PC-3 (cell line): ENCODE data around the gene S100A4. TPM values are rescaled to one million over a fixed set of nuclear protein-coding genes. Genes with fewer than 3 reads are reported as not detected.
A peak's percentile ranks its signal among the peaks of the same experiment; 100 is the strongest.

Source experiments
- ATAC-seq: fragments of 200-7000 bp; cut with Tn5 transposase; 2 replicates; pipeline ENCODE4 v1.9.1; 2020; ENCODE audit warnings: mild to moderate bottlenecking, moderate library complexity
- BruUV-seq: library from RNA; stranded (reverse); fragments of 400-500 nt; replicated peaks from 2 replicates; lab custom pipeline; 2021; lab: Mats Ljungman, UMichigan
- CTCF ChIA-PET: fragments of 300-600 bp; sonication (Branson Sonifier 250); formaldehyde crosslinking; loops from one replicate; lab custom pipeline; 2022; ENCODE audit warnings: antibody characterized with exemption; lab: Charles Lee
- POLR2A ChIA-PET: fragments of 300-600 bp; sonication (Branson Sonifier 250); formaldehyde crosslinking; loops from one replicate; lab custom pipeline; 2022; ENCODE audit warnings: antibody characterized with exemption; ENCODE audit not compliant: unreplicated experiment; lab: Charles Lee
- DNase-seq: peaks from one replicate; pipeline ENCODE4 v3.0.0-alpha.2; 2015
- H2AFZ ChIP-seq: fragments of 300-600 bp; sonication (generic); 2 replicates; pipeline ENCODE4 v1.6.0; 2016; ENCODE audit warnings: antibody characterized with exemption, low read length
- H3F3A ChIP-seq: fragments of 300-600 bp; sonication (generic); one replicate; pipeline ENCODE4 v1.6.0; 2017; ENCODE audit warnings: antibody characterized with exemption, low read length, control low read depth, mild to moderate bottlenecking; ENCODE audit not compliant: unreplicated experiment
- H3K27ac ChIP-seq: fragments of 300-600 bp; sonication (generic); 2 replicates; pipeline ENCODE4 v1.5.1; 2016; ENCODE audit warnings: mild to moderate bottlenecking, low read length
- H3K27me3 ChIP-seq: fragments of 300-600 bp; sonication (generic); 2 replicates; pipeline ENCODE4 v1.6.1; 2016; ENCODE audit warnings: low read length, mixed read lengths
- H3K36me3 ChIP-seq: fragments of 300-600 bp; sonication (generic); 2 replicates; pipeline ENCODE4 v1.6.1; 2016; ENCODE audit warnings: low read depth, mixed run types, low read length, mixed read lengths
- H3K4me1 ChIP-seq: fragments of 300-600 bp; sonication (generic); 2 replicates; pipeline ENCODE4 v1.5.1; 2016; ENCODE audit warnings: low read length; ENCODE audit not compliant: insufficient read depth
- H3K4me2 ChIP-seq: fragments of 300-600 bp; sonication (generic); 2 replicates; pipeline ENCODE4 v1.6.0; 2016; ENCODE audit warnings: low read length
- H3K4me3 ChIP-seq: fragments of 300-600 bp; sonication (generic); 2 replicates; pipeline ENCODE4 v1.5.1; 2016; ENCODE audit warnings: mild to moderate bottlenecking, low read length, mixed read lengths
- H3K79me2 ChIP-seq: fragments of 300-600 bp; sonication (generic); 2 replicates; pipeline ENCODE4 v1.6.1; 2017; ENCODE audit warnings: low read length, mixed read lengths
- H3K9ac ChIP-seq: fragments of 300-600 bp; sonication (generic); 2 replicates; pipeline ENCODE4 v1.6.0; 2016; ENCODE audit warnings: mild to moderate bottlenecking, low read length
- H3K9me2 ChIP-seq: fragments of 300-600 bp; sonication (generic); replicated peaks from 2 replicates; pipeline ENCODE4 v1.6.1; 2016; ENCODE audit warnings: mixed run types, low read length, mixed read lengths
- H3K9me3 ChIP-seq: fragments of 300-600 bp; sonication (generic); 2 replicates; pipeline ENCODE4 v1.6.1; 2016; ENCODE audit warnings: low read length, mixed read lengths
- H4K20me1 ChIP-seq: fragments of 300-600 bp; sonication (generic); 2 replicates; pipeline ENCODE4 v1.6.1; 2016; ENCODE audit warnings: low read length, mixed read lengths
- CTCF ChIP-seq: fragments of 300-600 bp; sonication (generic); conservative IDR thresholded peaks from 2 replicates; pipeline ENCODE4 v1.5.1; 2017; ENCODE audit warnings: antibody characterized with exemption, low read depth, mild to moderate bottlenecking, low read length
- EZH2 ChIP-seq: fragments of 300-600 bp; sonication (generic); IDR thresholded peaks from one replicate; pipeline ENCODE4 v1.6.1; 2017; ENCODE audit warnings: antibody characterized with exemption, mild to moderate bottlenecking, low read length; ENCODE audit not compliant: unreplicated experiment
- EZH2phosphoT487 ChIP-seq: fragments of 300-600 bp; sonication (generic); IDR thresholded peaks from 2 replicates; pipeline ENCODE4 v1.6.1; 2018; ENCODE audit warnings: mild to moderate bottlenecking, antibody characterized with exemption, low read length, borderline replicate concordance
- intact Hi-C: fragments of 100-400 bp; cut with micrococcal nuclease; formaldehyde crosslinking; loops from 2 replicates; pipeline ENCODE4 v1.9.0; 2023
- total RNA-seq: library from RNA; depleted of rRNA; stranded (reverse); fragments of >200 nt; gene quantifications from 2 replicates; pipeline ENCODE4 v1.2.3, GENCODE V29; 2014

The S100A4 gene
- total RNA-seq, 1 experiment from 2014 or later = 55.8 TPM

- ATAC-seq = no peak
- ChIA-PET POLR2A (interaction anchor here (0.6 to 1.4 kb wide), 8 partner anchors 9 to 300 kb away, joined by 3 to 8 read pairs (median 4); partner anchors contain the start of gene S100A6), CTCF (interaction anchor here (0.6 to 1.1 kb wide), 3 partner anchors 11 to 151 kb away, joined by 4 to 5 read pairs (median 5); partner anchors contain the start of gene CHTOP)
- intact Hi-C loops = loop anchor here (5.0 kb wide), 1 partner anchor 241 kb away; no protein-coding TSS in a partner anchor
- Histone ChIP-seq H3K4me2 (peak overlapping the region; percentile 60), H3K27me3 (no peaks in the 10 kb centered on the region), H2AFZ (peak overlapping the region; percentile 52; the same call in 1 of the 2 replicates), H3K36me3 (no peaks in the 10 kb centered on the region), H3K9ac (no peak overlapping the region; the same call in 1 of the 2 replicates), H3K4me1 (peaks cover 40% of the 10 kb centered on the region), H3K27ac (peak overlapping the region; percentile 82), H3K4me3 (no peak overlapping the region), H3K9me3 (no peaks in the 10 kb centered on the region), H4K20me1 (no peaks in the 10 kb centered on the region), H3K9me2 (no peaks in the 10 kb centered on the region), H3F3A (no peaks in the 10 kb centered on the region), H3K79me2 (no peaks in the 10 kb centered on the region)
- TF ChIP-seq CTCF (no peak), EZH2phosphoT487 (no peak), EZH2 (no peak)
- DNase-seq = no peak
- no TSS peak for BruUV-seq
Measured at GRCh38 chr1:153506386-153506785, 39.2 kb downstream of the S100A4 start.

- Histone ChIP-seq H3K4me3 (no peak overlapping the region), H3K4me1 (peaks cover 36% of the 10 kb centered on the region), H3K9ac (no peak overlapping the region), H3K9me2 (no peaks in the 10 kb centered on the region), H3K4me2 (no peak overlapping the region), H3F3A (no peaks in the 10 kb centered on the region), H3K79me2 (no peaks in the 10 kb centered on the region), H3K36me3 (no peaks in the 10 kb centered on the region), H3K9me3 (no peaks in the 10 kb centered on the region), H3K27ac (no peak overlapping the region), H2AFZ (no peak overlapping the region), H3K27me3 (no peaks in the 10 kb centered on the region), H4K20me1 (no peaks in the 10 kb centered on the region)
- ChIA-PET POLR2A (interaction anchor here (1.4 kb wide), 1 partner anchor 62 kb away, joined by 6 read pairs; no protein-coding TSS in a partner anchor), CTCF (no interaction called here)
- BruUV-seq = no TSS peak
- TF ChIP-seq CTCF (no peak), EZH2 (no peak), EZH2phosphoT487 (no peak)
- intact Hi-C loops = loop anchor here (5.0 kb wide), 1 partner anchor 242 kb away; no protein-coding TSS in a partner anchor
- ATAC-seq (no peak), DNase-seq (no peak)
Measured at GRCh38 chr1:153505576-153505975, 40.0 kb downstream of the S100A4 start.

GRCh38 chr1:153503766-153504165, 41.8 kb downstream of the S100A4 start:
- DNase-seq (no peak), ATAC-seq (no peak)
- H3K9me2 ChIP-seq = no peaks in the 10 kb centered on the region
- H4K20me1 ChIP-seq = no peaks in the 10 kb centered on the region
- H3K9me3 ChIP-seq = no peaks in the 10 kb centered on the region
- CTCF ChIA-PET = no interaction called here
- H3K27me3 ChIP-seq = no peaks in the 10 kb centered on the region
- no TSS peak for BruUV-seq
- H3K79me2 ChIP-seq = no peaks in the 10 kb centered on the region
- intact Hi-C loops = no loop called here
- H3K9ac ChIP-seq = no peak overlapping the region
- H3K4me3 ChIP-seq = no peak overlapping the region
- H3K4me1 ChIP-seq = peaks cover 28% of the 10 kb centered on the region
- no peak overlapping the region for H3K27ac ChIP-seq
- no peaks in the 10 kb centered on the region for H3K36me3 ChIP-seq
- no peaks in the 10 kb centered on the region for H3F3A ChIP-seq
- POLR2A ChIA-PET = no interaction called here
- no peak overlapping the region for H2AFZ ChIP-seq
- TF ChIP-seq EZH2 (no peak), EZH2phosphoT487 (no peak), CTCF (no peak)
- no peak overlapping the region for H3K4me2 ChIP-seq
